GM23338 (cell line): ENCODE results near the gene HTATSF1. TPM values are rescaled to one million over a fixed set of nuclear protein-coding genes. Genes with fewer than 3 reads are reported as not detected.

Source experiments
- ATAC-seq: fragments of 200-7000 bp; cut with Tn5 transposase; 3 replicates; pipeline ENCODE4 v1.9.1; 2020
- DNase-seq: peaks from one replicate; pipeline ENCODE4 v3.0.0-alpha.2; 2015; ENCODE audit warnings: low spot score
- H2AFZ ChIP-seq: fragments of 200-600 bp; sonication (generic); 2 replicates; pipeline ENCODE4 v1.8.0; 2016; ENCODE audit warnings: antibody characterized with exemption, mild to moderate bottlenecking, moderate library complexity
- H3F3A ChIP-seq: fragments of 200-600 bp; sonication (generic); replicated peaks from 2 replicates; pipeline ENCODE4 v1.8.0; 2017; ENCODE audit warnings: antibody characterized with exemption, mixed run types, low read depth
- H3K27ac ChIP-seq: fragments of 200-600 bp; sonication (generic); 2 replicates; pipeline ENCODE4 v1.6.1; 2016; ENCODE audit warnings: low read depth
- H3K27me3 ChIP-seq: fragments of 200-600 bp; sonication (generic); 2 replicates; pipeline ENCODE4 v1.8.0; 2016; ENCODE audit warnings: mild to moderate bottlenecking, mixed run types, moderate library complexity; ENCODE audit not compliant: insufficient read depth
- H3K36me3 ChIP-seq: fragments of 200-600 bp; sonication (generic); 2 replicates; pipeline ENCODE4 v1.8.0; 2016; ENCODE audit warnings: mild to moderate bottlenecking; ENCODE audit not compliant: insufficient read depth
- H3K4me1 ChIP-seq: fragments of 200-600 bp; sonication (generic); 2 replicates; pipeline ENCODE4 v1.8.0; 2016; ENCODE audit warnings: mild to moderate bottlenecking, moderate library complexity; ENCODE audit not compliant: insufficient read depth
- H3K4me2 ChIP-seq: fragments of 200-600 bp; sonication (generic); 2 replicates; pipeline ENCODE4 v1.7.1; 2017; ENCODE audit warnings: mixed run types
- H3K4me3 ChIP-seq: fragments of 200-600 bp; sonication (generic); 2 replicates; pipeline ENCODE4 v1.6.1; 2016; ENCODE audit warnings: mixed run types
- H3K79me2 ChIP-seq: fragments of 200-600 bp; sonication (generic); replicated peaks from 2 replicates; pipeline ENCODE4 v1.8.0; 2017; ENCODE audit warnings: mild to moderate bottlenecking; ENCODE audit not compliant: insufficient read depth
- H3K9me2 ChIP-seq: fragments of 200-600 bp; sonication (generic); 2 replicates; pipeline ENCODE4 v1.8.0; 2017; ENCODE audit not compliant: insufficient read depth
- H4K20me1 ChIP-seq: fragments of 200-600 bp; sonication (generic); replicated peaks from 2 replicates; pipeline ENCODE4 v1.8.0; 2017; ENCODE audit warnings: mild to moderate bottlenecking; ENCODE audit not compliant: insufficient read depth
- H3K27ac Mint-ChIP-seq: 2 replicates; pipeline ENCODE4 v1.8.0; 2020; ENCODE audit warnings: inconsistent platforms, mild to moderate bottlenecking, moderate library complexity, mixed read lengths
- H3K27me3 Mint-ChIP-seq: 3 replicates; pipeline ENCODE4 v1.8.0; 2022; ENCODE audit warnings: low read depth, mild to moderate bottlenecking, moderate library complexity, mixed read lengths, inconsistent platforms; ENCODE audit not compliant: insufficient read depth, poor library complexity
- H3K36me3 Mint-ChIP-seq: 3 replicates; pipeline ENCODE4 v1.8.0; 2021; ENCODE audit warnings: low read depth, mild to moderate bottlenecking, inconsistent platforms, moderate library complexity, mixed read lengths
- H3K4me1 Mint-ChIP-seq: 3 replicates; pipeline ENCODE4 v1.8.0; 2020; ENCODE audit warnings: mild to moderate bottlenecking, inconsistent platforms, mixed read lengths
- H3K4me3 Mint-ChIP-seq: 3 replicates; pipeline ENCODE4 v1.8.0; 2021; ENCODE audit warnings: moderate library complexity, mild to moderate bottlenecking, inconsistent platforms, mixed read lengths
- H3K9me3 Mint-ChIP-seq: 3 replicates; pipeline ENCODE4 v1.8.0; 2020; ENCODE audit warnings: moderate library complexity, mild to moderate bottlenecking, inconsistent platforms, mixed read lengths
- CREB1 ChIP-seq: fragments of 250-450 bp; sonication (Bioruptor Pico); IDR thresholded peaks from 2 replicates; pipeline ENCODE4 v1.5.0; 2020; ENCODE audit warnings: low read depth, mild to moderate bottlenecking, moderate library complexity
- CTCF ChIP-seq, 2 experiments: fragments of 200-600 bp in 1 of 2; sonication (generic) in 1 of 2; conservative IDR thresholded peaks; 2 replicates each; pipeline versions ENCODE4 v1.5.1 to v1.6.1; 2016 to 2017; ENCODE audit warnings: antibody characterized with exemption in 2 of 2, low read depth in 2 of 2, mild to moderate bottlenecking in 2 of 2, moderate library complexity in 1 of 2
- EZH2phosphoT487 ChIP-seq: fragments of 200-600 bp; sonication (generic); IDR thresholded peaks from one replicate; pipeline ENCODE4 v1.8.1; 2018; ENCODE audit warnings: antibody characterized with exemption; ENCODE audit not compliant: unreplicated experiment
- JUNB ChIP-seq: IDR thresholded peaks from one replicate; pipeline ENCODE4 v1.6.1; 2016; ENCODE audit warnings: antibody characterized with exemption; ENCODE audit not compliant: unreplicated experiment
- NANOG ChIP-seq: IDR thresholded peaks from 2 replicates; pipeline ENCODE4 v1.6.1; 2016; ENCODE audit warnings: antibody characterized with exemption, borderline replicate concordance
- STAT1 ChIP-seq: IDR thresholded peaks from one replicate; pipeline ENCODE4 v1.6.1; 2016; ENCODE audit warnings: antibody characterized with exemption; ENCODE audit not compliant: unreplicated experiment
- ZNF331 ChIP-seq: fragments of 250-450 bp; sonication (Bioruptor Pico); IDR thresholded peaks from 2 replicates; pipeline ENCODE4 v1.5.0; 2020; ENCODE audit warnings: low read depth, mild to moderate bottlenecking, moderate library complexity
- ZNF462 ChIP-seq: fragments of 250-450 bp; sonication (Bioruptor Pico); IDR thresholded peaks from 2 replicates; pipeline ENCODE4 v1.5.0; 2020; ENCODE audit warnings: mild to moderate bottlenecking, moderate library complexity
- polyA plus RNA-seq: library from polyadenylated mRNA; unstranded; fragments of >200 nt; fragmentation: Nextera tagmentation; extraction: Ambion mirVana; gene quantifications from 2 replicates; pipeline ENCODE4 v1.2.1, GENCODE V29; 2016
- total RNA-seq: library from RNA; depleted of rRNA; stranded (reverse); fragments of >200 nt; shearing (Covaris generic); gene quantifications from 2 replicates; pipeline ENCODE4 v1.2.3, GENCODE V29; 2014
- TF ChIP-seq, protein P1 (sequence below): IDR thresholded peaks from one replicate; pipeline ENCODE4 v1.6.1; 2018; ENCODE audit warnings: antibody characterized with exemption; ENCODE audit not compliant: unreplicated experiment

HTATSF1 gene
- total and polyA plus RNA-seq, 2 experiments from 2014 or later: 85.5 to 86.8 TPM

GRCh38 chrX:136528645-136529315 is 31.4 kb downstream of the HTATSF1 start (continued):
- TF ChIP-seq, protein P1, sequence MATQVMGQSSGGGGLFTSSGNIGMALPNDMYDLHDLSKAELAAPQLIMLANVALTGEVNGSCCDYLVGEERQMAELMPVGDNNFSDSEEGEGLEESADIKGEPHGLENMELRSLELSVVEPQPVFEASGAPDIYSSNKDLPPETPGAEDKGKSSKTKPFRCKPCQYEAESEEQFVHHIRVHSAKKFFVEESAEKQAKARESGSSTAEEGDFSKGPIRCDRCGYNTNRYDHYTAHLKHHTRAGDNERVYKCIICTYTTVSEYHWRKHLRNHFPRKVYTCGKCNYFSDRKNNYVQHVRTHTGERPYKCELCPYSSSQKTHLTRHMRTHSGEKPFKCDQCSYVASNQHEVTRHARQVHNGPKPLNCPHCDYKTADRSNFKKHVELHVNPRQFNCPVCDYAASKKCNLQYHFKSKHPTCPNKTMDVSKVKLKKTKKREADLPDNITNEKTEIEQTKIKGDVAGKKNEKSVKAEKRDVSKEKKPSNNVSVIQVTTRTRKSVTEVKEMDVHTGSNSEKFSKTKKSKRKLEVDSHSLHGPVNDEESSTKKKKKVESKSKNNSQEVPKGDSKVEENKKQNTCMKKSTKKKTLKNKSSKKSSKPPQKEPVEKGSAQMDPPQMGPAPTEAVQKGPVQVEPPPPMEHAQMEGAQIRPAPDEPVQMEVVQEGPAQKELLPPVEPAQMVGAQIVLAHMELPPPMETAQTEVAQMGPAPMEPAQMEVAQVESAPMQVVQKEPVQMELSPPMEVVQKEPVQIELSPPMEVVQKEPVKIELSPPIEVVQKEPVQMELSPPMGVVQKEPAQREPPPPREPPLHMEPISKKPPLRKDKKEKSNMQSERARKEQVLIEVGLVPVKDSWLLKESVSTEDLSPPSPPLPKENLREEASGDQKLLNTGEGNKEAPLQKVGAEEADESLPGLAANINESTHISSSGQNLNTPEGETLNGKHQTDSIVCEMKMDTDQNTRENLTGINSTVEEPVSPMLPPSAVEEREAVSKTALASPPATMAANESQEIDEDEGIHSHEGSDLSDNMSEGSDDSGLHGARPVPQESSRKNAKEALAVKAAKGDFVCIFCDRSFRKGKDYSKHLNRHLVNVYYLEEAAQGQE: no peak
- TF ChIP-seq STAT1 (no peak), NANOG (no peak), EZH2phosphoT487 (no peak), JUNB (no peak)

GRCh38 chrX:136529795-136530194 is 32.4 kb downstream of the HTATSF1 start:
- ATAC-seq: peak; percentile 49
- H3F3A ChIP-seq: no peaks in the 10 kb centered on the region
- no peaks in the 10 kb centered on the region for H3K9me2 ChIP-seq
- H3K79me2 ChIP-seq: no peaks in the 10 kb centered on the region
- no peak overlapping the region for H3K4me3 ChIP-seq
- Mint-ChIP-seq H3K4me3 (no peak overlapping the region), H3K4me1 (peaks cover 8% of the 10 kb centered on the region; the same call in 2 of the 3 replicates), H3K36me3 (no peaks in the 10 kb centered on the region), H3K27me3 (peaks cover 2% of the 10 kb centered on the region), H3K27ac (no peak overlapping the region), H3K9me3 (no peaks in the 10 kb centered on the region)
- TF ChIP-seq CREB1 (no peak), ZNF331 (CRISPR knock-in tag) (no peak), ZNF462 (CRISPR knock-in tag) (no peak), CTCF (conservative IDR thresholded peaks at IDR 0.05; ENCODE audit: low read depth in 2 of 2) (no peak)
- H3K27me3 ChIP-seq: no peaks in the 10 kb centered on the region
- H3K27ac ChIP-seq: no peak overlapping the region
- no peaks in the 10 kb centered on the region for H4K20me1 ChIP-seq
- H2AFZ ChIP-seq: no peak overlapping the region
- H3K4me1 ChIP-seq: no peaks in the 10 kb centered on the region
- H3K36me3 ChIP-seq: no peaks in the 10 kb centered on the region
- DNase-seq: peak; percentile 33
- no peak overlapping the region for H3K4me2 ChIP-seq
